LNCaP clone FGC (cell line): ENCODE results near the gene ADD3.
"Not testable (repeated sequence)": the region's sequence is repeated elsewhere in the genome, so short reads cannot be mapped to it uniquely, and the experiment has no call there.

ENCODE experiments used
- DNase-seq: peaks from one replicate; pipeline ENCODE4 v3.0.0-alpha.2; 2011; ENCODE audit warnings: low read depth
- H3K4me3 ChIP-seq: 2 replicates; pipeline ENCODE4 v1.5.1; 2011; ENCODE audit warnings: mild to moderate bottlenecking, low read depth, low read length, control low read depth
- TF ChIP-seq, protein P1 (sequence below): IDR thresholded peaks from 2 replicates; pipeline ENCODE4 v1.5.1; 2012; ENCODE audit warnings: mild to moderate bottlenecking; ENCODE audit not compliant: control insufficient read depth, insufficient read depth; ENCODE audit errors: extremely low read depth

Gene ADD3

DNA sequence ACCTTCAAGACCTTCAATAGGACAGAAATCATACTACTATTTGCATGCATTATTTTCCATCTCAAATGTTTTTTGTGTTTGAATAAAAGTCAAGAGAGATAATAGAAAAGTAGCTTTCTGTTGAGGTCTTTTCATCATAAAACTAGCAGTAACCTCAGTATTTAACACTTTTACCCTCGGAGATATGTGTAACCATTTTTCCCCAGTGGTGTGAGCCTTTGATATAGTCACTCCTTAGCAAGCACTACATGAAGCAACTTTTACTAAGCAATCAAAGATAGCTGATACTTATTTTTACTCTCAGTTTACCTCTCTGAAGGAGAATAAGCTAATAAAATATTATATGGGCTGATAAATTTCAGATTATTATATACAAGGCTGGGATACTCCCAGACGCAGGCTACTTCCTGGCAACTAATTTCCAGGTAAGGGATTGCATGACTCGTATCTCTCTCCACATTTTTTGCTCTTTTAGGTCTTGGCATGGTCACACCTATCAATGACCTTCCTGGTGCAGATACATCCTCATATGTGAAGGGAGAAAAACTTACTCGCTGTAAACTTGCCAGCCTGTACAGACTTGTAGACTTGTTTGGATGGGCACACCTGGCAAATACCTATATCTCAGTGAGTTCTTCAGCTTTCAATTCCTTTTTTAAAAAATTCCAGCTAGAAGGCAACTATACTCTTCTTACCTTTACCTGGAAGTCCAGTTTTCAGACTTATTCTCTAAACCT lies 108.2 kb downstream of the ADD3 start:
- TF ChIP-seq, protein P1, sequence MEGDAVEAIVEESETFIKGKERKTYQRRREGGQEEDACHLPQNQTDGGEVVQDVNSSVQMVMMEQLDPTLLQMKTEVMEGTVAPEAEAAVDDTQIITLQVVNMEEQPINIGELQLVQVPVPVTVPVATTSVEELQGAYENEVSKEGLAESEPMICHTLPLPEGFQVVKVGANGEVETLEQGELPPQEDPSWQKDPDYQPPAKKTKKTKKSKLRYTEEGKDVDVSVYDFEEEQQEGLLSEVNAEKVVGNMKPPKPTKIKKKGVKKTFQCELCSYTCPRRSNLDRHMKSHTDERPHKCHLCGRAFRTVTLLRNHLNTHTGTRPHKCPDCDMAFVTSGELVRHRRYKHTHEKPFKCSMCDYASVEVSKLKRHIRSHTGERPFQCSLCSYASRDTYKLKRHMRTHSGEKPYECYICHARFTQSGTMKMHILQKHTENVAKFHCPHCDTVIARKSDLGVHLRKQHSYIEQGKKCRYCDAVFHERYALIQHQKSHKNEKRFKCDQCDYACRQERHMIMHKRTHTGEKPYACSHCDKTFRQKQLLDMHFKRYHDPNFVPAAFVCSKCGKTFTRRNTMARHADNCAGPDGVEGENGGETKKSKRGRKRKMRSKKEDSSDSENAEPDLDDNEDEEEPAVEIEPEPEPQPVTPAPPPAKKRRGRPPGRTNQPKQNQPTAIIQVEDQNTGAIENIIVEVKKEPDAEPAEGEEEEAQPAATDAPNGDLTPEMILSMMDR = no peak
- DNase-seq = peak; percentile 15
- H3K4me3 ChIP-seq = no peak overlapping the region

DNA sequence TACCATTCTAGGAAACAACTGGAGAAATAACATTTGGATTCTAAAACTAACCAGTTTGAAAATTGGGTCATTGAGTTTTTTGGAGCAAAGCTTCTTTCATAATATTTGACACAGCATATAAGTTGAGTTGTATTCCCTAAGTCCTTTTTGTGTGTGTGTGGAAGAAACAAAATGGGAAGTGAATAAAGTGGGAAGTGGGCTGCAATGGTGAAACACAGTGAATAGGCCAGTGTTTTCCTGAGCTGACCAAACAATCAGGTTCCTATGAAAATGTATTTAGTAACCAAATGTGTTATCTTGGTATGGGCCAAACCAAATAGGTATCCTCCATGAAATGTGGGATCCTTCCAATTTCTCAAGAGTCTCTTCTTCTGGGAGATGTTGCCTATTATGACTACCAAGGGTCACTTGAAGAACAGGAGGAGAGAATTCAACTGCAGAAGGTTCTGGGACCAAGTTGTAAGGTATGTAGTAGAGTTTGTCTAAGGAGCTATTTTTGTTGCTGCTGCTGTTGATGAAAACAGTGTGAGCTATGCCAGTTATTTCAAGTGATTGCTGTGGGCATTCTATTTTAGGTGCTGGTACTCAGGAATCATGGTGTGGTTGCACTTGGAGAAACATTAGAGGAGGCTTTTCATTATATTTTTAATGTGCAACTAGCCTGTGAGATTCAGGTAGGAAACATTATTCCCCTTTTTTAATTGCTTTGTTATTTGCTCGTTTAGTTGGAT lies 111.3 kb downstream of the ADD3 start:
- H3K4me3 ChIP-seq = no peak overlapping the region
- TF ChIP-seq, protein P1 = no peak
- no peak for DNase-seq

DNA sequence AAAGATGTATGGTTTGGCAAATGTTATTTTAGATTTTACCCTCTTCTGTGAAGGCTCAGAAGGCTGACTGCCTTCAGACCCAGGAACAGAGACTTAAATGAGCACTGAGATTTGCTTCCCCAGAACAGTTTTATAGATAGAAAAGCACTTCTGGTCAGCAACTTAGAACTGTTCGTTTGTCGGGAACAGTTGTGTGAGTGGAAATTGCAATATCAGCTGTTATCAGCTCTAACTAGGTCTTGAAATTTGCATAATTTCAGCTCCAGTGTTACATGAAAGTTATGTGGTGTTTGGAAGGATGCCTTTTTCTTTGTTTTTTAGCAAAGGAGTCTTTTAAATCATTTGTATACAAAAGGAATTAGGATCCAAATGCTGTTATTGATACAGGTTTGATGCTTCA lies 115.8 kb downstream of the ADD3 start:
- TF ChIP-seq, protein P1 = no peak
- no peak overlapping the region for H3K4me3 ChIP-seq
- DNase-seq = no peak

DNA sequence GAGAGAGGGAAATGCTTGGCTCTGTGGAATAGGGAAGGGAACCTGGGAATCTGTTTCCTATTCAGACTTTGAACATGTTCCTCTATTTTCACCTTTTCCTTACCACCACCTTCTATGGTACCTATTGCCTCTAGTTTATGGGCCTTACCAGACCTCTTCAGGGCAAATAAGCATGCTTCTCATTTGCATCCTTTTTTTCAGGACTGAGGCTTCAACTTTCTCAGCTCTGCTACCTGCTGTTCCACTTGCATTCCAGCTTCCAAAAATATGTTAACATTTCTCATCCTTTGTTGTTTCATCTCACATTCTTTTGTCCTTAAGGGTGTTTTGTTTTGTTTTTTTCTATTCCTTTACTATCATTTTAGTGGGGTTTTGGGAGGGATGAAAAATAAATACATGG lies 121.7 kb downstream of the ADD3 start:
- TF ChIP-seq, protein P1 = no peak
- no peak for DNase-seq
- H3K4me3 ChIP-seq = no peak overlapping the region

DNA sequence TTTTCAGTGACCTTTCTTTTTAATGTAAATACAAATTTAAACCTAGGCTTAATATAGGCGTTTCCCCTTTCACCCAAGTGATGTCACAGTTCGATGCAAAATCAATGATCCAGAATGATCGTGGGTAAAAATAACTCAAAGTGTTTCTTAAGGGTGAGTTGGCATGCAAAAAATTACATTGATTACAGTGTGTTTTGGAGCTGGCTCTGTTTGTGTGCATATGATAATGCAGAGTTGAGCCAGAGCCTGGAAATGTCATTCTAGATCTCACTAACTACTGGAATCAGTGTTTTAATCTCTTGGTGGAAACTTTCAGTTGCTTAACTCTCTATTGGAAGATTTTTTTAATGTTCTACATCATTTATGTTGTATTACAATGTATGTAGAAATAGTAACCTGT lies 127.1 kb downstream of the ADD3 start:
- TF ChIP-seq, protein P1 = no peak
- no peak for DNase-seq
- no peak overlapping the region for H3K4me3 ChIP-seq

DNA sequence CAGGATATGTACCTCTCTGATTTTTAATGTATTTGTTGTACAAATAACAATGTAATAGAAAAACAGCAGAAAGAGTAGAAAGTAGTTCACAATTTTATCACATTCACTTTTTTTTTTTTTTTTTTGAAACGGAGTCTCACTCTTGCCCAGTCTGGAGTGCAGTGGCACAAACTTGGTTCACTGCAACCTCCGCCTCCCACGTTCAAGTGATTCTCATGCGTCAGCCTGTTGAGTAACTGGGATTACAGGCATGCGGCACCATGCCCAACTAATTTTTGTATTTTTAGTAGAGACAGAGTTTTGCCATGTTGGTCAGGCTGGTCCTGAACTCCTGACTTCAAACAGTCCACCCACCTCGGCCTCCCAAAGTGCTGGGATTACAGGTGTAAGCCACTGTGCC lies 128.1 kb downstream of the ADD3 start:
- not testable (repeated sequence) for H3K4me3 ChIP-seq, DNase-seq

DNA sequence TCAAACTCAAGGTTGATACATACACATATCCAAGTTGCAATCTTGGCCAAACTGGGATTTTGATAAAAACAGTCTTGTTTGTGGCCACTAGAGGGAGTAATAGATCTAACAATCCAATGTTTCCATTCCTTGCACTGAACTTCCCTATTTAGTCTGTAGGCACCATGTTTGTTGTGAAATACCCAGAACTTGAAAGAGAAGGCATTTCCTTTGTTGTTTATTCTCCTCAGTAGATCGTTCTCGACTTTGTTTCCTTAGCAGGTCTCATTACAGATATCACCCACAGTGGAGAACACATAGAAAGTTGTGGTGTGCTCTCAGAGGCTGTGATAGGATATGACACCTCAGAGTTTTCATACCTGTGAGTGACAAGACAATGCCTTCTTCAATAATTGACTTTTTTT lies 129.4 kb downstream of the ADD3 start:
- peak; percentile 52 for DNase-seq
- no peak overlapping the region for H3K4me3 ChIP-seq
- TF ChIP-seq, protein P1 = peak; percentile 72
